Endothelial cell of coronary artery (primary cell): ENCODE data around the gene POMGNT2. TPM values are rescaled to one million over a fixed set of nuclear protein-coding genes. Genes with fewer than 3 reads are reported as not detected.

Experiments used
- total RNA-seq: library from RNA; depleted of rRNA; stranded (reverse); fragments of >200 nt; gene quantifications from 2 replicates; pipeline ENCODE4 v1.2.3, GENCODE V29; 2014

POMGNT2 gene
- total RNA-seq, result 4.9 and 6.6 TPM in 2 replicates

GRCh38 chr3:43105596-43106292, at the start of gene POMGNT2:
TSS of gene POMGNT2 (minus strand) at chr3:43106079. CDS start at chr3:43081431, 24,648 bp downstream.

Other genes with a start within 250 kb of the POMGNT2 start
- not detected in 2 replicates for gene CYP8B1, start 230.2 kb downstream of the POMGNT2 start, total RNA-seq
- 0.36 and 1.6 TPM in 2 replicates for gene ZNF662, start 199.9 kb downstream of the POMGNT2 start, total RNA-seq
- 0.38 TPM in 1 of 2 replicates, not detected in the other for gene GASK1A, start 126.8 kb downstream of the POMGNT2 start, total RNA-seq
- 204 and 206 TPM in 2 replicates for gene SNRK, start 180.5 kb upstream of the POMGNT2 start, total RNA-seq